GM11168 (cell line): ENCODE measurements around the gene SLX4IP.
"Not testable (repeated sequence)": the region's sequence is repeated elsewhere in the genome, so short reads cannot be mapped to it uniquely, and the experiment has no call there.

Experiments
- in situ Hi-C: fragments of 300-500 bp; cut with MboI; formaldehyde crosslinking; loops from one replicate; pipeline ENCODE4 v1.12.0; 2022; ENCODE audit warnings: low sequenced_read_pairs; ENCODE audit not compliant: unreplicated experiment

The SLX4IP gene

GRCh38 chr20:10434832-10435812 lies at the start of gene SLX4IP:
TSS of gene SLX4IP (plus strand) at chr20:10435305. CDS start at chr20:10458205, 22,900 bp downstream.
- in situ Hi-C loops = loop anchor here (10.0 to 25.0 kb wide), 2 partner anchors 240 to 823 kb away; partner anchors contain the start of gene JAG1

- in situ Hi-C loops = no loop called here
Observed at GRCh38 chr20:10385850-10386544, 49.1 kb upstream of the SLX4IP start.

DNA sequence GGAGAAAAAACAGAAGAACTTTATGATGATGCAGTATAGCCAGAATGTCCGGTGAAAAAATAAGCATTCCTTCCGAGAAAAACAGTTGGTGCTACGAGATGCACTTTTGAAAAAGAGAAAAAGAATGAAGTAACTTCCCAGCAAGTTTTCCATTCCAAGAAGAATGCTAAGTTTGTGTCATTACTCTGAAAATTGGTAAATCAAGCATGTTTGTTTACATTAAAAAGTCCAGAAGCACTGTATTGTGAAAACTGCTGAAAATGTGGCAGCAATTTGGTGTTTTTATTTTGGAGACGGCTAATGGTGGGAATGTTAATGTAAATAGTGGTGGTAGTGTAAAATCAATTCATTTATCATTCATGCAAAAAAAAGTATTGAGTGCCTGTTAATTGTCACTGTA lies 47.4 kb upstream of the SLX4IP start:
- in situ Hi-C loops = no loop called here

- in situ Hi-C loops = no loop called here
Observed at GRCh38 chr20:10388597-10388996, 46.5 kb upstream of the SLX4IP start.

DNA sequence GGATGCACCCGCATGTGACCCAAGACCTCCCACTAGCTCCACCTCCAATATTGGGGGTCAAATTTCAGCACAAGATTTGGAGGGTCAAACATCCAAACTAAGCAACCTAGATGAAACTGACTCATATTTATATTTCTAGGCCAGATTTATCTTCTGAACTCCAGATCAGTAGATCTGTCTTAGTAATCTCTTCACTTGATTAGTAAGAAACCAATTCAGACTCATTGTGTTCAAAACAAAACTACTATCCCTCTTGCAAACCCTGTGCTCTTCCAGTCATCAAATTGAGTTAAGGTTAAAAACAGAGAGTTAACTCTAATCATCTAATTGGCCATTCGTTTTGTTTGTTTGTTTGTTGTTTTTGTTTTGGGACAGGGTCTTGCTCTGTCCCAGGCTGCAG lies 44.4 kb upstream of the SLX4IP start:
- in situ Hi-C loops = no loop called here

GRCh38 chr20:10394752-10395151 lies 40.4 kb upstream of the SLX4IP start:
- in situ Hi-C loops = not testable (repeated sequence)

DNA sequence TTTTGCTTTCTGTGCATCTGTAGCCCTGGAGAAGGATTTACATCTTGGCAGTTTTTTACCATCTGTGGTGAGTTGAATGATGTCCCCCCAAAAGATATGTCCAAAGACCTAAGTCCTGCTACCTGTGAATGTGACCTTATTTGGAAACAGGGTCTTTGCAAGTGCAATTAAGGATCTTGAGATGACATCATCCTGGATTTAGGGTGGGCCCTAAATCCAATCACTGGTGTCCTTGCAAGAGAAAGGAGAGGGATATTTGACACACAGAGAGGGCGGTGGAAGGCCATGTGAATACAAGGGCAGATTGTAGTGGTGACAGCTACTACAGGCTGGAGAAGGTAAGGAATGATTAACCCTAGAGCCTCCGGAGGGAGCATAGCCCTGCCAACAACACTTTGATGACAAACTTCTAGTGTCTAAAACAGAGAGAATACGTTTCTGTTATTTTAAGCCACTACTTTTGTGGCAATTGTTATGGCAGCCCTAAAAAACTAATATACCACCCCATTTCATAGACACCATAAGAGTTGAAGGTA lies 36.2 kb upstream of the SLX4IP start:
- in situ Hi-C loops = no loop called here

DNA sequence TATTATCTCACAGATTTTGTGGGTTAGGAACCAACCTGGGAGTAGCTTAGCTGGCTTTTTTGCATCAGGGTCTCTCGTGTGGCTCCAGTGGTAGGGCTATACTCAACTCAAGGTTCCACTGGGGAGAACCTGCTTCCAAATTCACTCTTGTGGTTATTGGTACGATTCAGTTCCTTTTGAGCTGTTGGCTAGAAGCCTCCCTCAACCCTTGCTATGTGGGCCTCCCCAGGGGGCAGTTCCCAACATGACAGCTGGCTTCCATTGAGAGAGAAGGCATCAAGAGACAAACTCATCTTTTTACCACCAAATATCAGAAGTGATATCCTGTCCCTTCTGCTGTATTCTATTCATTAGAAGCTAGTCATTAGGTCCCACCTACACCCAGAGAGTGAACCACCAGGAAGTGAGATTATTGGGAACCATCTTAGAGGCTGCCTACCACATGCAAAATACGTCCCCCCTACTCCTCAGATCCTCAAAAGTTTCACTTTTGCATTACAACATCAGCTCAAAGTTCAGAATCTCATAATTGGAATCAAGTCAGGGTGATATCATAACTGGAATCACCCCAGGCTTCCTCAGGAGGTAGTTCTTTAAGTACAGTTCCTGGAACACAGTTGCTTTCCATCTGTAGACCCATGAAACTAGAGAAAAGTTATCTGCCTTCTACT lies 32.0 kb upstream of the SLX4IP start:
- in situ Hi-C loops = no loop called here

- in situ Hi-C loops = no loop called here
Observed at GRCh38 chr20:10404023-10404628, 31.0 kb upstream of the SLX4IP start.

DNA sequence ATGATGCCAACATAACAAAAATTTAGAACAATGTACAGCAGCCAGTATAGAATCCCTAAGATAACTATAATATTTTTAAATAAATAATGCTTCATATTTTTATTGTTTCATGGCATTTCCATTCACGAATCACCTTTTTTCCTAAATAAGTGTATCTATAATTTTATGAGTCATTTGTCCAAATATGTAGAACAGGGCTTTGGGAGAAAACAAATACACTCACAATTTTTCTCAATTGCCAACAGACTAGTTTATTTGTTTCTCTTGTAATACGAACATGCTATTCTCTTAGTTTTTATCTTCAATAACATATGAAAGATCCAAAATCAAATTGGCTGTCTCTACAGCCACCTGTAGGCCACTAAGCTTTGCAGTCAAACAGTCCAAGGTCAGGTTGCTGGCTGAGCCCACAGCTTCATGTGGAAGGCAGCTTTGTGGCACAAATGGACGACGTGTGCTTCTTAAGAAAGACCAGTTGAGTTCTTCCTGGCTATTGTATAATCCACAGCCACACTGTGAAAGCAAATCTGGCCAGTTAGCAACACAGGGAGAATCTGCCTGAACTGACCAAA lies 30.1 kb upstream of the SLX4IP start:
- in situ Hi-C loops = no loop called here

DNA sequence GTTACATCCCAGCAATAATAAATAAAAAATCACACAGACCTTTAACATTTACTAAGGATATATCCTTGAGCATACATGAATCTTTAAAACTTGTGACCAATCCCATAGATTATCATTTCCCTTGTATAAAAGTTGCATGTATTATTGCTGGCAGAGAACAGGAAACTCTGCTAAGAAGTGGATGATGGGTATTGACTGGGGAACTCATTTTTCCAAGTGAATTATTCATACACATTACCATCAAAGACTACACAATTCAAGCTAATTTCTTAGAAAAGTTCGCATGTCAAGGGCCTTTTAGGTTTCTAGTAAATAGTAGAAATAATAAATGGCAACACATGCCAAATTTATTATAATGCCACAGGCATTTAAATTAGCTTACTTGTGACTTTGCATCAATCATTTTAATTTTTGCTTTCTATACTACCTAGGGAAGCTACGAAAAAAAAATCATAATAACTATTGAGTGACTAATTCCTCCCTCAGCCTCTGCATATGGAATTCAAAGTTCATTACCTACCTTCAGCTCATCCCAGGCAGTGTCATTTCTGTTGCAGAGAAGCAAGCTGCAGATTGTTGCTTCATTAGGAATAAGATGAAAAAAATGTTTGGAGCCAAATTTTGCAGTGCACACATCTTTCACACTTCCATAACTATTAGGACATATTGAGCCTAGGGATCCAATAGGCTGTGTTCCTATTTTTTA lies 26.8 kb upstream of the SLX4IP start:
- in situ Hi-C loops = no loop called here

DNA sequence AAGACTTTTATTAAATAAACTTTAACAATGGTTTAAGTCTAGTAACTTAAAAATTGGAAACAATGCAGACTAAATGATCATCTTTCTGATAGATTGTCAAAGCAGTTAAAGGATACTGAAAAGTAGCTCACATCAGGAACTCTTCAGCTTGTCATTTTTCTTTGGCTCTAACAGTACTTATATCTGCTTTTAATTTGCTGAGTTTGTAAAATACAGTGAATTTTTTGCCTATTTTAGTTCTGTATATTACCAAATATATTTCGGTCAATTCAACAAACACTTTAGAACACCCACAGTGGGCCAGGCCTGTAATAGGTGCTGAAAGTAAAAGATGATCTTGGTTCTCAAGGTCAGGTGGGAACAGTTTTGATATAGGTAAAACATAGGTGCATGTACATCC lies 23.4 kb upstream of the SLX4IP start:
- in situ Hi-C loops = no loop called here

DNA sequence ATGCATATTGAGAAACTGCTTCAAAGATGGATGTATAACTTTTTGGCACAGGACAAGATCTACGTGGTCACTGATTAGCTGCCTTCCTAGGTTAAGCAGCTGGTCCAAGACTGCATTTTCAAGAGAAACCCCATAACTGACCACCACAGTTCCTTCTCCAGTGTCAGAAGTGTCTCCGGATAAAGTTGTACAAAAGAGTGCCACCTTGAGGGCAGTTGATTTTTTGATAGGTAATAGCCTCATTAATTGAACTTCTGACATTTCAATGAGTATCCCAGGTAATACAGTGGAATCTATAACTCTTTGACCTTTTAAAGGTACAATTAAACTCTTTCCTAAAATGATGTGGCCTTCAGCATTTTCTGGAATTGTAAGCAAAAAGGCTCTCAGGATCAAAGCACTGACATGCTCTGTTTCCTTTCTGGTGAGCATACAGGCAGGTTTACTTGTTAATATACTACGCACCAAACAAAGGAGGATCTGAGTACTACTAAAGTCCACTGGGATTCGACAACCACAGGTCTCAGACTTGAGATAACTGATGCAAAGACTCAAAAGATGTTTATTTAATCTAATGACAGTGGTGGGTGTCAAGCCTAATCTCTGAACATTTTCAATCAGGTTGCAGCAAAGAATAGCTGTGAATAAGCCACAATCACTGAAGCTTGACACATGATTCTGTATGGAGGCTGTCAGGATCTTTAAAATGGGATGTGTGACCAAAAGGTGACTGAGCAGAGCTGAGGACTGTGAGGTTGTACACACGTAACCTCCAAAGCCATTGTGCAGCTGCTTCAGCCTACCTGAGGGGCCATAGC lies 22.3 kb upstream of the SLX4IP start:
- in situ Hi-C loops = no loop called here

DNA sequence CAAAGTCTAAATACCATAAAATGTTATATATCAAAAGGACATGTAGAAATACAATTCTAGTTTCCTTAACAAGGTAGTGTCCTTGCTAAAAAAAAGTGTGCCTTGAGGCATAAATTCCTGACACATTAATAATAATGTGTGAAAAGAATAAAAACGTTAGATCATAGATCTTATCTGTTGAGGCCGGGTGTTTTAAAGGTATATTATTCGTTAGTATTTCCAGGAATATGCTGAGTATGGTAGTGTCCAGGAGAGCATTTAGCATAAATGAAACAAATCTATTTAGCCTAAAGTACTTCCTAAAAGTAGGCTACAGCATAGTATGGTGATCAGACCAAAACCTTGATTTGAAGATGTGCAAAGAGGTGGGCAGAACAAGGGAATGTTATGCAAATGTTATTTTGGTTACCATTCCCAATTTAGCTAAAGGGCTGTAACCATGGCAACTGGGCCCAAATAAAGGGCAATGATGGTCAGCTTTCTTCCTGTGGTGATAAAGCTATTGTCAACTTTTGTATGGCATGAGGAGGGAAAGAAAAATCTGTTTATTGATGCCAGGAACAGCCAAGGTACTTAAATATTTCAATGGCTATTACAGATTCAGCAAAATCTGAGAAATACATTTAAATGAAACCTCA lies 20.0 kb upstream of the SLX4IP start:
- in situ Hi-C loops = no loop called here

DNA sequence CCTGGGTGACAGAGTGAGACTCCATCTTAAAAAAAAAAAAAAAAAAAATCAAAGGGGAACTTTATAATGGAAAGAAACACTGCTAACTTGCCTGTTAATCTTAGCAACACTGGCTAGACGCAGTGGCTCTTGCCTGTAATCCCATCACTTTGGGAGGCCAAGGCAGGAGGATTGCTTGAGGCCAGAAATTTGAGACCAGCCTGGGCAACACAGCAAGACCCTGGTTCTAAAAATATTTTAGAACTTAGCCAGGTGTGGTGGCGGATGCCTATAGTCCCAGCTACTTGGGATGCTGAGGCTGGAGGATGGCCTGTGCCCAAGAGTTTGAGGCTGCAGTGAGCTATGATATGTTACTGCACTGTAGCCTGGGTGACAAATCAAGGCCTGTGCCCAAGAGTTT lies 17.9 kb upstream of the SLX4IP start:
- in situ Hi-C loops = not testable (repeated sequence)

DNA sequence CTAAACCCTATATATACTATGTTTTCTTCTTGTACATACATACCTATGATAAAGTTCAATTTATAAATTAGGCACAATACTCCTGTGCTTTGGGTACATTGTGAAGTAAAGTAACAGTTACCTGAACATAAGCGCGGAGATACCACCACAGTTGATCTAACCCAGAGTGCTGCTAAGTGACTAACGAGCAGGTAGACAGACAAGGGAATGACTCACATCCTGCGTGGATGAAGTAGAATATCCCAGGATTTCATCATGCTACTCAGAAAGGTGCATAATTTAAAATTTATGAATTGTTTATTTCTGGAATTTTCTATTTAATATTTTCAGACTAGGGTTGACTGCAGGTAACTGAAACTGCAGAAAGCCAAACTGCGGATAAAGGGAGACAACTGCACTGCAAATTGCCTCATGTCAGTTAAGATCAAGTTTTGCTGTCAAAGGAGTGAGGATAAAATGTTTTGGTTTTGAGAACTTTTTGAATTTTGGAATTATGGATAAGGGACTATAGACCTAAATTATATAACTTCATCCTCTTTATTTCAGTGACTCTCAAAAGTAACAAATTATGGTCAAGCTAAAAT lies 15.5 kb upstream of the SLX4IP start:
- in situ Hi-C loops = no loop called here

- in situ Hi-C loops = no loop called here
Observed at GRCh38 chr20:10423735-10424134, 11.4 kb upstream of the SLX4IP start.
